ENCODE data around the gene SLC48A1.

The SLC48A1 gene

DNA sequence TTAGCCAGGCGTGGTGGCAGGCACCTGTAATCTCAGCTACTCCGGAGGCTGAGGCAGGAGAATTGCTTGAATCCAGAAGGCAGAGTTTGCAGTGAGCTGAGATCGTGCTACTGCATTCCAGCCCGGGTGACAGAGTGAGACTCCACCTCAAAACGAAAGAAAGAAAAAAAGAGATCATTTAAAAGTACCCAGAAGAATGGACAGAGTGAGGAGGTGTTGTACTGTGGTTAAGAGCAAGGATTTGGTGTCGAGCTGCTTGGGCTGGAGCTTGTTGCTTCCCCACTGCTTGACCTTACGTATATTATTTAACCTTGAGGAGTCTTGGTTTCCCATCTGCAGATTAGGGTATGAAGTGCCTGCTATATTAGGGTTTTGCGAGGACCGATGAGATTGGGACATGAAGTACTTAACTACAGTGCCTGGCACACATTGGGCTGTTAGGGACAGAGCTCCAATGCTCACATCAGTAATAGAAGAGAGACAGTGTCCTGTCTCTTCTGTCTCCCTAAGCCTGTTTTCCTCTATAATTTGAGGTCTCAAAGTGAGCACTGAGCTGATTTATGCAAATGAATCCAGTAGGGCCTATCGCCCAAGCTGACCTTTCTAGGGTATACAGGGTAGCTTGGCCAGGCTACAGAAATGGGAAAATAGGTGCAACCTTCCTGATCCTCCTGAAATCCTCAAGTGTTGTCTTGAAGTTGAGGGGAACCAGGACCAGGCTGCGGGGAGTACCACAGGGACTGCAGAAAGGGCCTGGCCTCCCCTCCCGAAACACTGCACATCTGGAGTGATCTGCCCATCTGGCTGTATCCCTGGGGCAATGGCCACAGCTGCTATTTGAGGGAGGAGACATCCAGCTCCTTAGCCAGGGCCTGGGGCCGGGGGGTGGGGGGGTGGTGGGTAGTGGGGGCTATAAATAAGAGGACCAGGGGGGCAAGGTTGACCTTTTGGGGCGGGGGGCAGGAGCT is 55.3 kb downstream of the SLC48A1 start:
- no peak overlapping the region for H3K4me3 ChIP-seq (ENCODE audit: control insufficient read depth, low read depth, low read length)
- TF ChIP-seq, protein P1, sequence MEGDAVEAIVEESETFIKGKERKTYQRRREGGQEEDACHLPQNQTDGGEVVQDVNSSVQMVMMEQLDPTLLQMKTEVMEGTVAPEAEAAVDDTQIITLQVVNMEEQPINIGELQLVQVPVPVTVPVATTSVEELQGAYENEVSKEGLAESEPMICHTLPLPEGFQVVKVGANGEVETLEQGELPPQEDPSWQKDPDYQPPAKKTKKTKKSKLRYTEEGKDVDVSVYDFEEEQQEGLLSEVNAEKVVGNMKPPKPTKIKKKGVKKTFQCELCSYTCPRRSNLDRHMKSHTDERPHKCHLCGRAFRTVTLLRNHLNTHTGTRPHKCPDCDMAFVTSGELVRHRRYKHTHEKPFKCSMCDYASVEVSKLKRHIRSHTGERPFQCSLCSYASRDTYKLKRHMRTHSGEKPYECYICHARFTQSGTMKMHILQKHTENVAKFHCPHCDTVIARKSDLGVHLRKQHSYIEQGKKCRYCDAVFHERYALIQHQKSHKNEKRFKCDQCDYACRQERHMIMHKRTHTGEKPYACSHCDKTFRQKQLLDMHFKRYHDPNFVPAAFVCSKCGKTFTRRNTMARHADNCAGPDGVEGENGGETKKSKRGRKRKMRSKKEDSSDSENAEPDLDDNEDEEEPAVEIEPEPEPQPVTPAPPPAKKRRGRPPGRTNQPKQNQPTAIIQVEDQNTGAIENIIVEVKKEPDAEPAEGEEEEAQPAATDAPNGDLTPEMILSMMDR (conservative IDR thresholded peaks at IDR 0.05; ENCODE audit: control insufficient read depth, insufficient read depth, low read depth, low read length) = no peak
- DNase-seq (ENCODE audit: low read depth) = no peak

DNA sequence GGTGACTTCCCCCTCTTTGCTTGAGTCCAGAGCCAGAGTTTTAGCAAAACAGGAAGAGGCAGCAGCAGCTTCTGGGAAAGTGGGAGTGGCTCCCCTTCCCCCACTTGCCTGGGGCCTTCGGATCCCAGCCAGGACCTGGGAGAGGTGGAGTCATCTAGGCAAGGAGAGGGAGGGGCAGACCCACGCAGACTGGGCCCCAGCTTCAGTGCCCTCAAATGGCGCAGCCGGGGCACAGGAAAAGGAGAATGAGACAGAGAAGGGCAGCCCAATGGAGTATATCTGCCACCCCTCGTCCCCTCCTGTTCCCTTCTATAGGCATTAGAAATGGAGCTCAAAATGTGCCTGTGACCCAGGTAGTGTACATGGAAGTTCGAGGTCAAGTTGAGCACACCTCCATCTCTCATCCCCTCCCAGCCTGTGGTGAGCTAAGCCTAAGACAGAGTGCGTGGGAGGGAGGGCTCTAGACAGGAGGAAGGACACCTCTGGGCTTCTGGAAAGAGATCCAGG is 56.0 kb downstream of the SLC48A1 start:
- TF ChIP-seq, protein P1 (conservative IDR thresholded peaks at IDR 0.05; ENCODE audit: control insufficient read depth, insufficient read depth, low read depth, low read length) = no peak
- peak; percentile 69 for DNase-seq (ENCODE audit: low read depth)
- no peak overlapping the region for H3K4me3 ChIP-seq (ENCODE audit: control insufficient read depth, low read depth, low read length)

DNA sequence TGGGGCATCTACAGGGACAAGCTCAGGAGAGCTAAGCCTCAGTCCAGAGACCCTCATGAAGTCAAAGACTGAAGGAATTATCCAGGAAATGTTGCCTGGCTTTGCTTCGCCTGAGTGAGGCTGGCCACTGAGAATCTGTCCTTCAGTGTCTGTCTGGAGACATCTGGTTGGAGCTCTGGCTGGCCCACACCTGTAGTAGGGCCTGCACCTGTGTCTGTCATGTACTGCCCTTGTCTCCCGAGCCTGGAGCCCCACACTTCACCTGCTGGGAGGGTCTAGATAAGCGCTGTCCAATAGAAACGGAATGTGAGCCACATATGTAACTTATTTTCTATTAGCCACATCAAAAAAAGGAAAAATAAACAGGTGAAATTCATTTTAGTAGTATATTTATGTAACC is 56.5 kb downstream of the SLC48A1 start:
- TF ChIP-seq, protein P1 (conservative IDR thresholded peaks at IDR 0.05; ENCODE audit: control insufficient read depth, insufficient read depth, low read depth, low read length) = no peak
- no peak for DNase-seq (ENCODE audit: low read depth)
- no peak overlapping the region for H3K4me3 ChIP-seq (ENCODE audit: control insufficient read depth, low read depth, low read length)

Measured in fibroblast of mammary gland (primary cell).